GM12878 (cell line): Measurements from ENCODE around the gene ACKR2. TPM values are rescaled to one million over a fixed set of nuclear protein-coding genes. Genes with fewer than 3 reads are reported as not detected.

Experiments
- ATAC-seq: fragments of 200-7000 bp; cut with Tn5 transposase; 3 replicates; pipeline ENCODE4 v1.9.1; 2020; ENCODE audit warnings: mild to moderate bottlenecking, moderate library complexity
- BruUV-seq: library from RNA; stranded (reverse); fragments of 400-500 nt; replicated peaks from 2 replicates; lab custom pipeline; 2021; lab: Mats Ljungman, UMichigan
- CTCF ChIA-PET: fragments of 300-600 bp; sonication (Branson Sonifier 250); formaldehyde crosslinking; extraction: SDS; loops from one replicate; lab custom pipeline; 2021; ENCODE audit warnings: inconsistent platforms; lab: Yijun Ruan, JAX
- POLR2A ChIA-PET: fragments of 350-600 bp; formaldehyde crosslinking; extraction: SDS; loops from one replicate; lab custom pipeline; 2021; ENCODE audit warnings: inconsistent platforms; lab: Charles Lee
- RAD21 ChIA-PET: fragments of 300-600 bp; sonication (Branson Sonifier 250); formaldehyde crosslinking; loops from one replicate; lab custom pipeline; 2023; ENCODE audit warnings: antibody characterized with exemption; ENCODE audit not compliant: unreplicated experiment; lab: Charles Lee
- SMC1A ChIA-PET: fragments of 300-600 bp; sonication (Branson Sonifier 250); formaldehyde crosslinking; loops from one replicate; lab custom pipeline; 2023; ENCODE audit not compliant: unreplicated experiment, uncharacterized antibody; lab: Charles Lee
- DNase-seq: peaks from one replicate; pipeline ENCODE4 v3.0.0-alpha.2; 2011; ENCODE audit warnings: low read depth, low spot score
- FAIRE-seq: peaks from 3 replicates; lab custom pipeline; 2011; peaks lifted over from hg19 to GRCh38; lab: Jason Lieb, UNC
- H2AFZ ChIP-seq: 2 replicates; pipeline ENCODE4 v1.6.0; 2011; ENCODE audit warnings: low read depth, low read length, control low read depth; ENCODE audit not compliant: control insufficient read depth
- H3K27ac ChIP-seq: 2 replicates; pipeline ENCODE4 v1.5.1; 2011; ENCODE audit warnings: control low read depth; ENCODE audit not compliant: control insufficient read depth, insufficient read depth
- H3K27me3 ChIP-seq, 2 experiments: replicated peaks in 1 of 2; 2 replicates each; pipeline versions ENCODE4 v1.6.0 to v1.6.1; 2011; ENCODE audit warnings: low read length in 1 of 2; ENCODE audit not compliant: control insufficient read depth in 2 of 2, insufficient read depth in 2 of 2
- H3K36me3 ChIP-seq, 2 experiments: 2 replicates each; pipeline ENCODE4 v1.5.1; 2011; ENCODE audit warnings: low read length in 1 of 2; ENCODE audit not compliant: control insufficient read depth in 2 of 2, insufficient read depth in 2 of 2
- H3K4me1 ChIP-seq: 2 replicates; pipeline ENCODE4 v1.6.1; 2011; ENCODE audit warnings: mild to moderate bottlenecking, low read length, moderate library complexity, mixed read lengths; ENCODE audit not compliant: control insufficient read depth, insufficient read depth
- H3K4me2 ChIP-seq: 2 replicates; pipeline ENCODE4 v1.6.0; 2011; ENCODE audit warnings: control low read depth; ENCODE audit not compliant: control insufficient read depth, insufficient read depth
- H3K4me3 ChIP-seq: fragments of 200-600 bp; sonication (generic); 2 replicates; pipeline ENCODE4 v1.5.1; 2016
- H3K79me2 ChIP-seq: 2 replicates; pipeline ENCODE4 v1.6.0; 2011; ENCODE audit warnings: low read length; ENCODE audit not compliant: control insufficient read depth, insufficient read depth
- H3K9ac ChIP-seq: 2 replicates; pipeline ENCODE4 v1.8.0; 2011; ENCODE audit warnings: low read length, control low read depth, mixed read lengths; ENCODE audit not compliant: control insufficient read depth, insufficient read depth
- H3K9me3 ChIP-seq: replicated peaks from 3 replicates; pipeline ENCODE4 v1.5.1; 2011; ENCODE audit warnings: mild to moderate bottlenecking, low read length; ENCODE audit not compliant: control insufficient read depth, insufficient read depth
- H4K20me1 ChIP-seq: 2 replicates; pipeline ENCODE4 v1.6.0; 2011; ENCODE audit not compliant: control insufficient read depth, insufficient read depth
- CBX3 ChIP-seq: fragments of 200-600 bp; sonication (generic); IDR thresholded peaks from 2 replicates; pipeline ENCODE4 v1.6.1; 2016; ENCODE audit warnings: low read depth, borderline replicate concordance
- CHD4 ChIP-seq: fragments of 200-600 bp; sonication (generic); IDR thresholded peaks from 2 replicates; pipeline ENCODE4 v1.6.1; 2016; ENCODE audit warnings: mild to moderate bottlenecking
- CREM ChIP-seq: IDR thresholded peaks from 2 replicates; pipeline ENCODE4 v1.6.1; 2014; ENCODE audit warnings: antibody characterized with exemption, low read depth
- GATAD2B ChIP-seq: fragments of 450-650 bp; conservative IDR thresholded peaks from 2 replicates; pipeline ENCODE4 v1.6.1; 2017; ENCODE audit warnings: low read depth, mild to moderate bottlenecking, moderate library complexity
- IRF3 ChIP-seq: fragments of 450-650 bp; IDR thresholded peaks from 2 replicates; pipeline ENCODE4 v1.6.1; 2014; ENCODE audit warnings: mild to moderate bottlenecking
- IRF4 ChIP-seq: IDR thresholded peaks from 2 replicates; pipeline ENCODE4 v1.6.1; 2011; ENCODE audit warnings: low read depth, low read length
- JUNB ChIP-seq: IDR thresholded peaks from 2 replicates; pipeline ENCODE4 v1.6.1; 2016; ENCODE audit warnings: antibody characterized with exemption, mild to moderate bottlenecking
- MYC ChIP-seq: IDR thresholded peaks from 2 replicates; pipeline ENCODE4 v1.6.1; 2011; ENCODE audit warnings: mild to moderate bottlenecking, low read length, moderate library complexity, inconsistent platforms; ENCODE audit not compliant: insufficient read depth, insufficient replicate concordance, insufficient read length, severe bottlenecking
- PAX5 ChIP-seq: IDR thresholded peaks from 2 replicates; pipeline ENCODE4 v1.6.1; 2011; ENCODE audit warnings: low read depth, low read length, borderline replicate concordance
- POLR2A ChIP-seq: IDR thresholded peaks from 2 replicates; pipeline ENCODE4 v1.6.1; 2011; ENCODE audit warnings: low read depth, mild to moderate bottlenecking, low read length
- RBBP5 ChIP-seq: fragments of 200-600 bp; sonication (generic); conservative IDR thresholded peaks from 2 replicates; pipeline ENCODE4 v1.6.1; 2016
- RELA ChIP-seq: fragments of 450-650 bp; IDR thresholded peaks from 2 replicates; pipeline ENCODE4 v1.8.0; 2014; ENCODE audit warnings: borderline replicate concordance; ENCODE audit not compliant: partially characterized antibody
- SMAD5 ChIP-seq: IDR thresholded peaks from 2 replicates; pipeline ENCODE4 v1.6.1; 2016; ENCODE audit warnings: antibody characterized with exemption, low read depth
- SREBF1 ChIP-seq: IDR thresholded peaks from 2 replicates; pipeline ENCODE4 v1.6.1; 2012; ENCODE audit warnings: mild to moderate bottlenecking, low read length
- SUPT20H ChIP-seq: IDR thresholded peaks from 2 replicates; pipeline ENCODE4 v1.6.1; 2011; ENCODE audit warnings: low read depth, mild to moderate bottlenecking, low read length, moderate library complexity, borderline replicate concordance; ENCODE audit not compliant: control insufficient read depth
- ZNF207 ChIP-seq: fragments of 450-650 bp; IDR thresholded peaks from 2 replicates; pipeline ENCODE4 v1.6.1; 2014; ENCODE audit warnings: antibody characterized with exemption, mild to moderate bottlenecking, borderline replicate concordance
- WGBS: methylation state at CpG from one replicate; pipeline ENCODE4 v1.1.6; 2016; ENCODE audit warnings: low lambda C conversion rate; ENCODE audit not compliant: insufficient replicate concordance, insufficient coverage; ENCODE audit errors: missing lambda C conversion rate; 5-methylcytosine and 5-hydroxymethylcytosine counted together
- in situ Hi-C: fragments of 300-500 bp; cut with MboI; formaldehyde crosslinking; loops from 9 replicates; pipeline ENCODE4 v1.14.3; 2018; ENCODE audit warnings: mixed read lengths
- intact Hi-C: fragments of 100-400 bp; cut with micrococcal nuclease; formaldehyde crosslinking; loops from one replicate; pipeline ENCODE4 v1.14.2; 2022; ENCODE audit not compliant: unreplicated experiment
- polyA plus RNA-seq, 11 experiments: library from polyadenylated mRNA; depleted of rRNA in 4 of 11; unstranded in 6 of 11; stranded (reverse) in 5 of 11; fragments of >200 nt; fragmentation: Nextera tagmentation in 4 of 11; fragmentation: Illumina TruSeq in 1 of 11; extraction: Ambion mirVana in 4 of 11; extraction: Trizol in 1 of 11; gene quantifications; 1 replicate in 1 of 11; 2 replicates in 10 of 11; pipeline versions ENCODE4 v1.2.1 to v1.2.3, GENCODE V29; 2011 to 2016; ENCODE audit warnings: inconsistent platforms in 2 of 11, missing spikeins in 2 of 11, low read depth in 1 of 11
- total RNA-seq, 4 experiments: library from RNA; depleted of rRNA in 3 of 4; stranded (reverse); fragments of >200 nt in 3 of 4; fragmentation: Illumina TruSeq in 1 of 4; extraction: Trizol in 1 of 4; gene quantifications; 2 replicates each; pipeline versions ENCODE4 v1.2.1 to v1.2.3, GENCODE V29; 2013 to 2021
- TF ChIP-seq, protein P1 (sequence below): IDR thresholded peaks from 2 replicates; pipeline ENCODE4 v1.6.1; 2011; ENCODE audit warnings: borderline replicate concordance, low read depth, mild to moderate bottlenecking, moderate library complexity, mixed read lengths, low read length; ENCODE audit not compliant: insufficient read depth; ENCODE audit errors: extremely low read length

The ACKR2 gene
- total and polyA plus RNA-seq, 10 of the 15 experiments (the other 5 are each of a cell fraction or from before 2014, with no cell fraction given) = 0.05 to 0.91 (median 0.23) TPM; not detected in 2

GRCh38 chr3:42801048-42801620 lies 8.1 kb upstream of the ACKR2 start (continued):
- TF ChIP-seq CREM = no peak
- no peak for TF ChIP-seq POLR2A

GRCh38 chr3:42801784-42802183 lies 7.5 kb upstream of the ACKR2 start:
- FAIRE-seq = no peak
- no peak overlapping the region for H2AFZ ChIP-seq
- no peak for DNase-seq
- peak overlapping the region; percentile 87; the same call in 1 of the 2 replicates for H3K4me3 ChIP-seq
- no peaks in the 10 kb centered on the region for H3K36me3 ChIP-seq
- in situ Hi-C loops (no loop called here), intact Hi-C loops (no loop called here)
- SMC1A ChIA-PET = no interaction called here
- no peaks in the 10 kb centered on the region; the same call in 1 of the 2 replicates for H3K4me1 ChIP-seq
- H3K9me3 ChIP-seq = no peaks in the 10 kb centered on the region
- RAD21 ChIA-PET = interaction anchor here (0.7 kb wide), 1 partner anchor 11 kb away, joined by 3 read pairs; no protein-coding TSS in a partner anchor
- peaks cover 39% of the 10 kb centered on the region for H3K79me2 ChIP-seq
- CTCF ChIA-PET = interaction anchor here (1.3 to 2.4 kb wide), 2 partner anchors 19 to 57 kb away, joined by 3 to 8 read pairs; no protein-coding TSS in a partner anchor
- 0 out of 2 replicates have a peak overlapping the region, but pooled peaks have one; percentile 34 for H3K9ac ChIP-seq
- 75% methylated on average over 4 of the region's 4 CpGs for WGBS
- no peaks in the 10 kb centered on the region for H4K20me1 ChIP-seq
- H3K27ac ChIP-seq = no peak overlapping the region
- ATAC-seq = no peak
- no TSS peak for BruUV-seq
- H3K4me2 ChIP-seq = peak overlapping the region; percentile 84
- POLR2A ChIA-PET = interaction anchor here (0.7 kb wide), 1 partner anchor 11 kb away, joined by 3 read pairs; no protein-coding TSS in a partner anchor
- H3K27me3 ChIP-seq = no peaks in the 10 kb centered on the region
- TF ChIP-seq IRF3 = no peak
- TF ChIP-seq, protein P1, sequence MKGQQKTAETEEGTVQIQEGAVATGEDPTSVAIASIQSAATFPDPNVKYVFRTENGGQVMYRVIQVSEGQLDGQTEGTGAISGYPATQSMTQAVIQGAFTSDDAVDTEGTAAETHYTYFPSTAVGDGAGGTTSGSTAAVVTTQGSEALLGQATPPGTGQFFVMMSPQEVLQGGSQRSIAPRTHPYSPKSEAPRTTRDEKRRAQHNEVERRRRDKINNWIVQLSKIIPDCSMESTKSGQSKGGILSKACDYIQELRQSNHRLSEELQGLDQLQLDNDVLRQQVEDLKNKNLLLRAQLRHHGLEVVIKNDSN = no peak
- TF ChIP-seq SMAD5 = no peak
- no peak for TF ChIP-seq CHD4
- TF ChIP-seq IRF4 = no peak
- no peak for TF ChIP-seq MYC
- TF ChIP-seq JUNB = no peak
- TF ChIP-seq SREBF1 = no peak
- TF ChIP-seq ZNF207 = no peak
- TF ChIP-seq PAX5 = no peak
- TF ChIP-seq SUPT20H = no peak
- no peak for TF ChIP-seq RBBP5
- no peak for TF ChIP-seq CBX3
- no peak for TF ChIP-seq GATAD2B
- no peak for TF ChIP-seq RELA
